Glutamatergic neuron (in vitro differentiated cells): ENCODE results near the gene SH3TC1. TPM values are rescaled to one million over a fixed set of nuclear protein-coding genes. Genes with fewer than 3 reads are reported as not detected.

ENCODE experiments used
- DNase-seq: peaks from one replicate; pipeline ENCODE4 v3.0.0; 2022
- H3K27ac Mint-ChIP-seq: one replicate; pipeline ENCODE4 v1.8.0; 2020; ENCODE audit warnings: mild to moderate bottlenecking, mixed read lengths, inconsistent platforms; ENCODE audit not compliant: unreplicated experiment
- H3K27me3 Mint-ChIP-seq: one replicate; pipeline ENCODE4 v1.8.0; 2020; ENCODE audit warnings: mild to moderate bottlenecking, moderate library complexity, mixed read lengths, inconsistent platforms; ENCODE audit not compliant: unreplicated experiment
- H3K36me3 Mint-ChIP-seq: one replicate; pipeline ENCODE4 v1.8.0; 2020; ENCODE audit warnings: mild to moderate bottlenecking, mixed read lengths, inconsistent platforms; ENCODE audit not compliant: unreplicated experiment
- H3K4me1 Mint-ChIP-seq: one replicate; pipeline ENCODE4 v1.8.0; 2020; ENCODE audit warnings: mild to moderate bottlenecking, low read depth, mixed read lengths, inconsistent platforms; ENCODE audit not compliant: unreplicated experiment
- H3K4me3 Mint-ChIP-seq: one replicate; pipeline ENCODE4 v1.8.0; 2020; ENCODE audit warnings: mild to moderate bottlenecking, mixed read lengths, inconsistent platforms; ENCODE audit not compliant: unreplicated experiment
- H3K9me3 Mint-ChIP-seq: one replicate; pipeline ENCODE4 v1.8.0; 2020; ENCODE audit warnings: mild to moderate bottlenecking, moderate library complexity, mixed read lengths, inconsistent platforms; ENCODE audit not compliant: unreplicated experiment
- total RNA-seq: library from RNA; stranded (reverse); fragmentation: NEBNext Ultra II Directional; extraction: Animal tissue kit (Norgen Biotek cat#: 25700); gene quantifications from one replicate; pipeline ENCODE4 v1.2.1, GENCODE V29; 2021; ENCODE audit not compliant: unreplicated experiment
- TF ChIP-seq, protein P1 (sequence below): fragments of 200-600 bp; sonication (generic); IDR thresholded peaks from one replicate; pipeline ENCODE4 v1.5.0; 2021; ENCODE audit not compliant: partially characterized antibody, unreplicated experiment

The SH3TC1 gene
- total RNA-seq, 1 donor from 2014 or later: not detected

DNA sequence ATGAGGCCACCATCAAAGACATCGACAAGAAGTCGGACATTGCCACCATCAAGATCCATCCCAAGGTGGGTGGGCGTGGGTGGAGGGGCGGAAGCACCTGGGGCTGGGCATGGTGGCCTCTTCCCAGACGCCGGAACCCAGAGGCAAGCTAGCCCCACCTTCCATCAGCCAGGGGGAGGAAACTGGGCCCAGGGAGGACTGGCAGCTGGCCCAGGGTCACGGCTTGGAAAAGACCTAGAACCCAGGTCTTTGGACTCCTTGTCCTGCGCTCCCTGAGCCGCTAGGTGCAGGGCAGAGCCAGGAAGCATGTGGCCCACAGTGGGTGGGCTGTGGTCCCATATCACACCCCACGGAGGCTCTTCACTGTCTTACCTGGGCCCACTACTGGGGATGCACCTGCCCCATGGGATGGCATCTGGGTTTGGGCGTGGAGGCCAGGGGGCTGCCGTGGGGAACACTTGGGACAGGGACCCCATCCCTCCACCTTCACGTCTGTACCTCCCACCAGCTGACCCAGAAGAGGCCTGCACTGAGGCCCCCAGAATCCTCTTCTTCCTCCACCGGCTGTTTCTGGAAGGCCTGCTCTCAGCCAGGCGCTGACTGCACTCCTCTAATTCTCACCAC is 87.7 kb downstream of the SH3TC1 start:
- TF ChIP-seq, protein P1, sequence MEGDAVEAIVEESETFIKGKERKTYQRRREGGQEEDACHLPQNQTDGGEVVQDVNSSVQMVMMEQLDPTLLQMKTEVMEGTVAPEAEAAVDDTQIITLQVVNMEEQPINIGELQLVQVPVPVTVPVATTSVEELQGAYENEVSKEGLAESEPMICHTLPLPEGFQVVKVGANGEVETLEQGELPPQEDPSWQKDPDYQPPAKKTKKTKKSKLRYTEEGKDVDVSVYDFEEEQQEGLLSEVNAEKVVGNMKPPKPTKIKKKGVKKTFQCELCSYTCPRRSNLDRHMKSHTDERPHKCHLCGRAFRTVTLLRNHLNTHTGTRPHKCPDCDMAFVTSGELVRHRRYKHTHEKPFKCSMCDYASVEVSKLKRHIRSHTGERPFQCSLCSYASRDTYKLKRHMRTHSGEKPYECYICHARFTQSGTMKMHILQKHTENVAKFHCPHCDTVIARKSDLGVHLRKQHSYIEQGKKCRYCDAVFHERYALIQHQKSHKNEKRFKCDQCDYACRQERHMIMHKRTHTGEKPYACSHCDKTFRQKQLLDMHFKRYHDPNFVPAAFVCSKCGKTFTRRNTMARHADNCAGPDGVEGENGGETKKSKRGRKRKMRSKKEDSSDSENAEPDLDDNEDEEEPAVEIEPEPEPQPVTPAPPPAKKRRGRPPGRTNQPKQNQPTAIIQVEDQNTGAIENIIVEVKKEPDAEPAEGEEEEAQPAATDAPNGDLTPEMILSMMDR: no peak
- Mint-ChIP-seq H3K4me3 (no peak overlapping the region), H3K27ac (no peak overlapping the region), H3K27me3 (peaks cover 17% of the 10 kb centered on the region), H3K4me1 (peaks cover 11% of the 10 kb centered on the region), H3K36me3 (no peaks in the 10 kb centered on the region), H3K9me3 (peaks cover 3% of the 10 kb centered on the region)
- DNase-seq: peak; percentile 4

DNA sequence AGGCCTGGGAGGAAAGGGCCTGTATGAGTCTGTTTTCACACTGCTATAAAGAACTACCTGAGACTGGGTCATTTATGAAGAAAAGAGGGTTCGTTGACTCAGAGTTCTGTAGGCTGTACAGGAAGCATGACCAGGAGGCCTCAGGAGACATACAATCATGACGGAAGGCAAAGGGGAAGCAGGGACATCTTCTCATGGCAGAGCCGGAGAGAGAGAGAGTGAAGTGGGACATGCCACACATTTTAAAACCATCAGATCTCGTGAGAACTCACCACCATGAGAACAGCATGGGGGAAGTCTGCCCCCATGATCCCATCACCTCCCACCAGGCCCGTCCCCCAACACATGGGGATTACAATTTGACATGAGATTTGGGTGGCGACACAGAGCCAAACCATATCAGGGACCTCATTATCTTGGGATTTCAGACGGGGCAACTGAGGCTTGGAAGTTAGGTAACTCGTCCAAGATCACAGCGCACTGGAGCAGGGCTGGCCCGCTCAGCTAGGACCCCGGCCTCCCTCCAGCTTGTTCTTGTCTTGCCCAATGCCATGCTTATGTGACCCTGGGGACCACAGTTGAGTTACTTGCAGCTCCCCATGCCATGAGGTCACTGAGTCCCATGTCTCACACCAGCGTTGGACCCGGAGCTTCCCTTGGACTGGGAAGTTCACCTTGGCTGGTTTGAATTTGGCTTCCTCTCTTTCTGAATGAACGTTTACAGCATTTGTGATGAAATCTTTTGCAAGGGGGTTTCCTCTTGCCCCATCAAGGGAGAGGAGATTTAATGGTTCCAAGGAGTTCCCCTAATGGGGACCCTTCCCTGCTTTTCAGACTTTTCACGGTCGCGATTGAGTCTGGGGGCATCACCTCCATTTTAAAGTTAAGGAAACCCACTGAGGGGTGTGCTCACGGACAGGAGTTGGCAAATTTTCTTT is 88.5 kb downstream of the SH3TC1 start:
- Mint-ChIP-seq H3K27ac (no peak overlapping the region), H3K9me3 (peaks cover 4% of the 10 kb centered on the region), H3K36me3 (no peaks in the 10 kb centered on the region), H3K4me1 (peaks cover 8% of the 10 kb centered on the region), H3K4me3 (no peak overlapping the region), H3K27me3 (peaks cover 17% of the 10 kb centered on the region)
- peak; percentile 5 for DNase-seq
- TF ChIP-seq, protein P1: no peak

DNA sequence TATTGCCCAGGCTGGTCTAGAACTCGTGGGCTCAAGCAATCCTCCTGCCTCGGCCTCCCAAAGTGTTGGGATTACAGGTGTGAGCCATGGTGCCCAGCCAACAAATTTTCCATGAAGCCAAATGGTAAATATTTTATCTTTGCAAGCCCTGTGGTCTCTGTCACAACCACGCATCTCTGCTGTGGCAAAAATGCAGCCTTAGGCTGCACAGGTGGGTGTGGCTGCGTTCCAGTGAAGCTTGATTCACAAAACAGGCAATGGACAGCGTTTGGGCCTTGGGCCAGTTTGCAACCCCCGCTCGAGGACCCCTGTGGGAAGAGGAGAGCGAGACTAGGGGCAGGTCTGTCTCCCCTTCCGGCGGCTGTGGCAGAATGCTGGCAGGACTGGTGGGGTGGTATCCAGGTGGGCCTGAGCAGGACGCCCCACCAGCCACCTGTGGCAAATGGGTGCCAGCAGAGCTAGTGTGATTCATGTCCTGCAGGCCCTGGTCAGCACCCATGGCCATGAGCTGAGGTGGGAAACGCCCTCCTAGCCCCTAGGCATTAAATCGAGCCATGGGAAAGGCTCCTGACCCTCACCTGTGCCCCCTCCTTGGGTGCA is 90.2 kb downstream of the SH3TC1 start:
- peak; percentile 5 for DNase-seq
- Mint-ChIP-seq H3K36me3 (no peaks in the 10 kb centered on the region), H3K27me3 (peaks cover 15% of the 10 kb centered on the region), H3K9me3 (peaks cover 4% of the 10 kb centered on the region), H3K4me1 (peaks cover 2% of the 10 kb centered on the region), H3K4me3 (no peak overlapping the region), H3K27ac (no peak overlapping the region)
- TF ChIP-seq, protein P1: no peak

DNA sequence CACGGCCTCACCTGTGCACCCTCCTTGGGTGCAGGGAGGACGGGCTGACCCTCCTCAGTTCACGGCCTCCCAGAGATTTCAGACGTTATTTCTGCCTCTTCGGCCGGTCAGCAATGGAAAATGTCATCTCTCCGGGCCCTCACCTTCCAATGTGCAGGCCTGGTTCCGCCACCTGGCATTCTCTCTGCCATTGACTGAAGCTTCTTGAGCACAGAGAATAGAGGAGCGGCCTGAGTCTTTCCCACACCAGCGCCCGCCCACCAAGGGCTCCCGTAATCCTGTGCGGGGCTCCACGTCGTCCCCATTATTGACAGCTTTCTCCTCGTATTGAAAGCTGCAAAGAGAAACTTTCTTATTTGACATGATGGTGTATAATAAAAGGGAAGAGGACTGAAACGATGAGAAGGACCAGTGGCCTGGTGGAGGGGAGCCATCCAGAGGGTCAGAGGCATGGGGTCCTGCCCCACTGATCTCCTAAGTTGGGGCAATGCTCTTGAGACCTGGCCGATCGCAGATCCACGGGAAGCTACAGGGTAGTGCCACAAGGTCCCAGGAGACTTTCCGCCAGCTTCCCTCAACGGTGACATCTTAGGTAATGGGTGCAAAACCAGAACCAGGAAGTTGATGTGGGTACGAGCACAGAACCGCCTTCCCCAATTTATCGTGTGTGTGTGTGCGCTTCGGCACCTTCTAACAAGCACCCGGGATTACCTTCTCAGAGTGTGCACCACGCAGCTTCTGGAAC is 91.0 kb downstream of the SH3TC1 start:
- Mint-ChIP-seq H3K36me3 (no peaks in the 10 kb centered on the region), H3K4me1 (peaks cover 2% of the 10 kb centered on the region), H3K9me3 (peaks cover 7% of the 10 kb centered on the region), H3K4me3 (no peak overlapping the region), H3K27ac (no peak overlapping the region), H3K27me3 (peaks cover 10% of the 10 kb centered on the region)
- TF ChIP-seq, protein P1: no peak
- DNase-seq: peak; percentile 5
